Tibial nerve (tissue), 4 donors: ENCODE data around the gene OR1M1. TPM values are rescaled to one million over a fixed set of nuclear protein-coding genes. Genes with fewer than 3 reads are reported as not detected.

Experiments
- DNase-seq, 2 donors: peaks; one replicate each; pipeline ENCODE4 v3.0.0-alpha.2; 2019; ENCODE audit warnings: low spot score in 2 of 2
- H3K27ac ChIP-seq, 4 donors: fragments of 200-600 bp; sonication (generic) in 3 of 4; one replicate each; pipeline ENCODE4 v1.5.1; 2017 to 2019; ENCODE audit warnings: mild to moderate bottlenecking in 1 of 4
- H3K27me3 ChIP-seq, 2 donors: fragments of 200-600 bp; sonication (generic) in 1 of 2; one replicate each; pipeline versions ENCODE4 v1.5.1 to v1.6.0; 2017 to 2019
- H3K36me3 ChIP-seq, 3 donors: fragments of 200-600 bp; sonication (generic); one replicate each; pipeline ENCODE4 v1.5.1; 2018 to 2019
- H3K4me1 ChIP-seq, 4 donors: fragments of 200-600 bp; sonication (generic) in 3 of 4; one replicate each; pipeline ENCODE4 v1.5.1; 2017 to 2019
- H3K4me3 ChIP-seq, 4 donors: fragments of 200-600 bp; sonication (generic) in 3 of 4; one replicate each; pipeline ENCODE4 v1.5.1; 2017 to 2019; ENCODE audit warnings: mild to moderate bottlenecking in 1 of 4, moderate library complexity in 1 of 4
- H3K9me3 ChIP-seq, 4 donors: fragments of 200-600 bp; sonication (generic) in 3 of 4; one replicate each; pipeline ENCODE4 v1.5.1; 2017 to 2019
- CTCF ChIP-seq, 5 experiments: fragments of 200-600 bp in 3 of 5; fragments of 450-650 bp in 2 of 5; sonication (generic) in 3 of 5; IDR thresholded peaks; one replicate each; pipeline ENCODE4 v1.5.1; 2016 to 2019; ENCODE audit warnings: antibody characterized with exemption in 5 of 5, mild to moderate bottlenecking in 3 of 5, moderate library complexity in 2 of 5
- EP300 ChIP-seq, 2 donors: sonication (generic); formaldehyde crosslinking; IDR thresholded peaks; one replicate each; pipeline ENCODE4 v1.6.1; 2017; ENCODE audit warnings: antibody characterized with exemption in 2 of 2, mild to moderate bottlenecking in 1 of 2
- POLR2A ChIP-seq, 2 donors: fragments of 450-650 bp; IDR thresholded peaks; one replicate each; pipeline ENCODE4 v1.6.1; 2017; ENCODE audit warnings: antibody characterized with exemption in 2 of 2, mild to moderate bottlenecking in 2 of 2, moderate library complexity in 2 of 2
- WGBS, 2 donors: methylation state at CpG; one replicate each; pipeline ENCODE4 v1.1.5; 2018; 5-methylcytosine and 5-hydroxymethylcytosine counted together
- total RNA-seq, 4 donors: library from RNA; depleted of rRNA; stranded (reverse); fragments of >200 nt; gene quantifications; one replicate each; pipeline ENCODE4 v1.1.0, GENCODE V29; 2016

Gene OR1M1
- total RNA-seq, 4 donors from 2014 or later = 0.22 TPM; not detected in 3

- no peak overlapping the region for H3K27ac ChIP-seq
- WGBS, 2 donors = 14 to 23% methylated on average over 16 of the region's 16 CpGs
- no peaks in the 10 kb centered on the region for H3K27me3 ChIP-seq
- no peaks in the 10 kb centered on the region for H3K36me3 ChIP-seq
- peak; percentile 30 to 59 for DNase-seq
- H3K9me3 ChIP-seq = no peaks in the 10 kb centered on the region
- H3K4me1 ChIP-seq = peaks cover 0 to 7% (median 0%) of the 10 kb centered on the region in 4 donors
- TF ChIP-seq EP300 (IDR thresholded peaks at IDR 0.05) = no peak
- TF ChIP-seq CTCF (IDR thresholded peaks at IDR 0.05) = no peak
- TF ChIP-seq POLR2A (IDR thresholded peaks at IDR 0.05) = no peak
- no peak overlapping the region for H3K4me3 ChIP-seq
Measured at GRCh38 chr19:9075064-9075949, 11.6 kb upstream of the OR1M1 start.

GRCh38 chr19:9076901-9077300, 10.0 kb upstream of the OR1M1 start:
- Histone ChIP-seq H3K4me1 (peaks cover 0 to 7% (median 0%) of the 10 kb centered on the region in 4 donors), H3K27ac (no peak overlapping the region), H3K36me3 (no peaks in the 10 kb centered on the region), H3K4me3 (no peak overlapping the region), H3K27me3 (no peaks in the 10 kb centered on the region), H3K9me3 (no peaks in the 10 kb centered on the region)
- WGBS, 2 donors = 54 to 59% methylated on average over 10 of the region's 10 CpGs
- no peak for DNase-seq
- TF ChIP-seq POLR2A (IDR thresholded peaks at IDR 0.05) = no peak
- no peak for TF ChIP-seq CTCF (IDR thresholded peaks at IDR 0.05)
- no peak for TF ChIP-seq EP300 (IDR thresholded peaks at IDR 0.05)

- 83 to 85% methylated on average over 4 of the region's 4 CpGs for WGBS, 2 donors
- no peak overlapping the region for H3K4me3 ChIP-seq
Measured at GRCh38 chr19:9078651-9079050, 8.2 kb upstream of the OR1M1 start.

GRCh38 chr19:9107375-9107774, 20.5 kb downstream of the OR1M1 start, which contains the start of gene OR7G2:
OR7G2 (minus strand) TSS chr19:9107475; CDS start chr19:9103243, 4,232 bp downstream.
- no peak within 1 kb of the TSS for H3K27ac ChIP-seq
- TF ChIP-seq POLR2A (IDR thresholded peaks at IDR 0.05) (no peak), EP300 (IDR thresholded peaks at IDR 0.05) (no peak), CTCF (IDR thresholded peaks at IDR 0.05) (no peak)
- DNase-seq = no peak
- H3K4me3 ChIP-seq = no peak within 1 kb of the TSS
- H3K9me3 ChIP-seq = peaks cover 0 to 2% (median 0%) of the 10 kb centered on the region in 4 donors
- no peaks in the 10 kb centered on the region for H3K27me3 ChIP-seq
- 61 to 64% methylated on average over 8 of the region's 8 CpGs for WGBS, 2 donors
- H3K4me1 ChIP-seq = no peaks in the 10 kb centered on the region
- H3K36me3 ChIP-seq = no peaks in the 10 kb centered on the region

More at GRCh38 chr19:9078651-9079050, 8.2 kb upstream of the OR1M1 start:
- Histone ChIP-seq H3K36me3 (no peaks in the 10 kb centered on the region), H3K9me3 (no peaks in the 10 kb centered on the region), H3K27me3 (no peaks in the 10 kb centered on the region), H3K4me1 (peaks cover 0 to 7% (median 0%) of the 10 kb centered on the region in 4 donors), H3K27ac (no peak overlapping the region)
- DNase-seq = no peak
- TF ChIP-seq POLR2A (IDR thresholded peaks at IDR 0.05) (no peak), CTCF (IDR thresholded peaks at IDR 0.05) (no peak), EP300 (IDR thresholded peaks at IDR 0.05) (no peak)

GRCh38 chr19:9109959-9110358, 23.1 kb downstream of the OR1M1 start:
- H3K9me3 ChIP-seq = peaks cover 0 to 1% (median 0%) of the 10 kb centered on the region in 4 donors
- no peaks in the 10 kb centered on the region for H3K4me1 ChIP-seq
- H3K27me3 ChIP-seq = no peaks in the 10 kb centered on the region
- no peak overlapping the region for H3K4me3 ChIP-seq
- WGBS, 2 donors = 46 to 47% methylated on average over 2 of the region's 2 CpGs
- H3K36me3 ChIP-seq = no peaks in the 10 kb centered on the region
- no peak for DNase-seq
- TF ChIP-seq EP300 (IDR thresholded peaks at IDR 0.05) (no peak), CTCF (IDR thresholded peaks at IDR 0.05) (no peak), POLR2A (IDR thresholded peaks at IDR 0.05) (no peak)
- H3K27ac ChIP-seq = no peak overlapping the region
